Measurements from ENCODE around the gene FBXW5. TPM values are rescaled to one million over a fixed set of nuclear protein-coding genes. Genes with fewer than 3 reads are reported as not detected.

FBXW5 gene, protein sequence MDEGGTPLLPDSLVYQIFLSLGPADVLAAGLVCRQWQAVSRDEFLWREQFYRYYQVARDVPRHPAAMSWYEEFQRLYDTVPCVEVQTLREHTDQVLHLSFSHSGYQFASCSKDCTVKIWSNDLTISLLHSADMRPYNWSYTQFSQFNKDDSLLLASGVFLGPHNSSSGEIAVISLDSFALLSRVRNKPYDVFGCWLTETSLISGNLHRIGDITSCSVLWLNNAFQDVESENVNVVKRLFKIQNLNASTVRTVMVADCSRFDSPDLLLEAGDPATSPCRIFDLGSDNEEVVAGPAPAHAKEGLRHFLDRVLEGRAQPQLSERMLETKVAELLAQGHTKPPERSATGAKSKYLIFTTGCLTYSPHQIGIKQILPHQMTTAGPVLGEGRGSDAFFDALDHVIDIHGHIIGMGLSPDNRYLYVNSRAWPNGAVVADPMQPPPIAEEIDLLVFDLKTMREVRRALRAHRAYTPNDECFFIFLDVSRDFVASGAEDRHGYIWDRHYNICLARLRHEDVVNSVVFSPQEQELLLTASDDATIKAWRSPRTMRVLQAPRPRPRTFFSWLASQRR
- total RNA-seq, result 150 and 168 TPM in 2 replicates

DNA sequence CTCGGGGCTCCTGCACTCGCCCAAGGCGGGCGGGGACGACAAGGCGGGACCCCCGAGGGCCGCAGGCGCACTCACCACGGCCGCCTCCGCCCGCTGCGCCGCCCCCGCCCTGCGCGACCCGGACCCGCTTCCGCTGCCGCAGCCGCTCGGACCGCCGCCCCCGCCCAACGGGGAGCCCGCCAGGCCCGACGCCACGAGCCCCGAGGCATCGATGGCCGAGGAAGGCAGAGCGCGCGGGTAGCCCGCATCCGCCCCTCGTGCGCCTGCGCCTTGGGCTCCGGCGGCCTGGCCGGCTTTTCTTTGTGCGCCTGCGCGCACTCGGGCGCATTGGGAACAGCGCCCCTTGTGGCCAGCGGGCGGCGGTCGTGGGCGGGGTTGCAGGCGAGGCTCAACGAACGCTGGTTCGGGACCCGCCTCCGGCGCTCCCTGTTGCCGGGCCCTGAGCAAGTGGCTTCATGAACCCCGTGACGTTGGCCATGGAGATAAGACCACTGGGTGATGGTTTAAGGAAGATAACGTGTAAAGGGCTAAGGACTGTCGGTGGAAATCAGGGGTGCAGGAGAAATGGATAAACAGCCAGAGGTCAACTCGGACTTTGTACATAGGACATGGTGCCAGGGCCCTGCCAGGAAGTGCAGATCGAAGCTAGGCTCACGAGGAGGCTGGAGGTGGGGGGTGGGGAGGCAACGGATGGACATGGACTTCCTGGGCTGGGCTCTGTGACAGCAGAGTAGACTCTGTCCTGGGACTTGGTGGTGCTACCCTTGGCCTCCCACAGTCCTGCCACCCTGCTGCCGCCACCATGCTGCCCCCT is at the start of gene FBXW5, which contains the start of gene C8G:
Gene FBXW5, minus strand, starts transcription at position 220 of the 814 bp plus-strand sequence. CDS start 655 bp downstream, outside the sequence.
Gene C8G, plus strand, starts transcription at position 725 of the 814 bp plus-strand sequence. Its CDS starts 78 bp downstream, at position 803.

GRCh38 chr9:136991993-136992818 is 47.7 kb upstream of the FBXW5 start, which contains the start of gene PAXX:
PAXX (plus strand) TSS chr9:136992422; CDS start chr9:136992444, 22 bp downstream.

GRCh38 chr9:136982232-136983051 is 37.9 kb upstream of the FBXW5 start, which contains the start of gene LCNL1:
LCNL1 (plus strand) TSS chr9:136982993; CDS start chr9:136983587, 594 bp downstream.

GRCh38 chr9:136977223-136977622 is 32.7 kb upstream of the FBXW5 start, which contains the start of gene PTGDS:
PTGDS (plus strand) TSS chr9:136977504; CDS start chr9:136977579, 75 bp downstream.

DNA sequence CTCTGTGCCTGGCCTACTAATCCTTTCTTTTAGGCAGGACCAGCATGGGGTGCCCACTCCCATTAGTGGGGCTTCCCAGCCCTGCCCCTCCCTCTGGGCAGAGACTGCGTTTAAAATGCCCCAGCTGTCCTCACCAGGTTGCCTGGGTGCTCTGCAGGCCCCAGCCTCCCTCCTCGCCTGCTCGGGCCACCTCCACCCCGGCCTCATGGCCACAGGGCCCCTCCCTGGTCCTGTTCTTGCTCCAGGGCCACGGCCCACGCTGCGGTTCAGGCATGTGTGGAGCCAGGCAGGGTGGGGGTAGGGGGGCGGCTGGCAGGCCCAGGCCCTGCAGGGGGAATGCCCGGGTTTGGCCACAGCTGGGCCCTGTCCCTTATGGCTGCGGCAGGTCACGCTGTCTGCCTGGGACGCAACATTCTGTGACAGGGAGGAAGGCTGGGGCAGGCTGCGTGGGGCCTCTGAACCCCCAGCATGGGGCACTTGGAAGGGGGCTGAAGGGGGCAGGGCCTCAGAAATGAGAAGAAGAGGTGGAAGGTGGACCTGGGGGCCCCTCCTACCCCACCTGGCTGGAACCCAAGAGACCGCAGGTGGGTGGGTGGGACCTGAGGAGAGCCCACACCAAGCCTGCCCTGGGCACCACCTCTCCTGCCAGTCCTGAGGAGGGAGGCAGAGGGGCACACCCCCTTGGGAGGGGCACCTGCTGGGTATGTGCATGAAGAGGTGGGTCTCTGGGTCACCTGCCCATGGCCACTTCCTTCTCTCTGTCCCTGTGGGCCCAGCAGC is 7.2 kb upstream of the FBXW5 start, which contains the start of gene LCN12:
Gene LCN12, plus strand, starts transcription at position 733 of the 780 bp plus-strand sequence. CDS start 55 bp downstream, outside the sequence.

Other genes with a start within 250 kb of the FBXW5 start
- 8.3 and 18.1 TPM in 2 replicates for gene DIPK1B, start 232.2 kb downstream of the FBXW5 start, total RNA-seq
- gene LCN10, start 201.8 kb downstream of the FBXW5 start, total RNA-seq, result not detected in 2 replicates
- gene LCN6, start 196.2 kb downstream of the FBXW5 start, total RNA-seq, result not detected in 2 replicates
- gene LCN8, start 186.5 kb downstream of the FBXW5 start, total RNA-seq, result not detected in 2 replicates
- not detected in 2 replicates for gene LCN15, start 180.2 kb downstream of the FBXW5 start, total RNA-seq
- gene TMEM141, start 153.4 kb downstream of the FBXW5 start, total RNA-seq, result 82.4 and 97.8 TPM in 2 replicates
- 0.25 TPM in 1 of 2 replicates, not detected in the other for gene CCDC183, start 148.4 kb downstream of the FBXW5 start, total RNA-seq
- 117 and 144 TPM in 2 replicates for gene RABL6, start 136.8 kb downstream of the FBXW5 start, total RNA-seq
- 0.81 and 1.5 TPM in 2 replicates for gene AJM1, start 102.3 kb downstream of the FBXW5 start, total RNA-seq
- gene PHPT1, start 95.3 kb downstream of the FBXW5 start, total RNA-seq, result 109 and 152 TPM in 2 replicates
- gene MAMDC4, start 92.4 kb downstream of the FBXW5 start, total RNA-seq, result 1.8 and 3.2 TPM in 2 replicates
- 325 and 364 TPM in 2 replicates for gene EDF1, start 78.4 kb downstream of the FBXW5 start, total RNA-seq
- gene TRAF2, start 58.2 kb downstream of the FBXW5 start, total RNA-seq, result 10.9 and 22.7 TPM in 2 replicates
- not detected in 2 replicates for gene C8G, start 505 bp upstream of the FBXW5 start, total RNA-seq
- 1.6 TPM in 1 of 2 replicates, not detected in the other for gene LCN12, start 7.5 kb upstream of the FBXW5 start, total RNA-seq
- gene PTGDS, start 32.8 kb upstream of the FBXW5 start, total RNA-seq, result 4.2 and 463 TPM in 2 replicates
- 2.5 TPM in 1 of 2 replicates, not detected in the other for gene LCNL1, start 38.3 kb upstream of the FBXW5 start, total RNA-seq
- gene PAXX, start 47.7 kb upstream of the FBXW5 start, total RNA-seq, result 49.2 and 65.2 TPM in 2 replicates
- gene CLIC3, start 51.8 kb upstream of the FBXW5 start, total RNA-seq, result 16.5 and 47.4 TPM in 2 replicates
- gene ABCA2, start 83.5 kb upstream of the FBXW5 start, total RNA-seq, result 7.7 and 44.4 TPM in 2 replicates
- gene FUT7, start 87.3 kb upstream of the FBXW5 start, total RNA-seq, result not detected in 2 replicates
- gene NPDC1, start 101.4 kb upstream of the FBXW5 start, total RNA-seq, result 44.0 and 65.8 TPM in 2 replicates
- not detected in 2 replicates for gene ENTPD2, start 109.3 kb upstream of the FBXW5 start, total RNA-seq
- 3.5 and 52.6 TPM in 2 replicates for gene SAPCD2, start 125.8 kb upstream of the FBXW5 start, total RNA-seq
- 6.4 and 13.4 TPM in 2 replicates for gene UAP1L1, start 132.8 kb upstream of the FBXW5 start, total RNA-seq
- 72.8 and 125 TPM in 2 replicates for gene MAN1B1, start 142.2 kb upstream of the FBXW5 start, total RNA-seq
- 65.3 and 87.8 TPM in 2 replicates for gene DPP7, start 170.0 kb upstream of the FBXW5 start, total RNA-seq
- gene GRIN1, start 194.4 kb upstream of the FBXW5 start, total RNA-seq, result 0.13 TPM in 1 of 2 replicates, not detected in the other
- gene LRRC26, start 225.3 kb upstream of the FBXW5 start, total RNA-seq, result 0.16 TPM in 1 of 2 replicates, not detected in the other
- gene TMEM210, start 227.3 kb upstream of the FBXW5 start, total RNA-seq, result not detected in 2 replicates
- 19.6 and 22.9 TPM in 2 replicates for gene ANAPC2, start 243.8 kb upstream of the FBXW5 start, total RNA-seq
- 79.7 and 97.1 TPM in 2 replicates for gene SSNA1, start 243.9 kb upstream of the FBXW5 start, total RNA-seq